K562 (cell line): ENCODE measurements around the gene NTRK1. TPM values are rescaled to one million over a fixed set of nuclear protein-coding genes. Genes with fewer than 3 reads are reported as not detected.

Experiments
- CBX3 ChIP-seq, 2 experiments: IDR thresholded peaks; 1 replicate in 1 of 2; 2 replicates in 1 of 2; pipeline ENCODE4 v1.6.1; 2012; ENCODE audit warnings: inconsistent platforms in 2 of 2, low read length in 2 of 2, borderline replicate concordance in 1 of 2, control low read depth in 1 of 2
- EGR1 ChIP-seq: fragments of 450-650 bp; conservative IDR thresholded peaks from 2 replicates; pipeline ENCODE4 v1.6.1; 2017; ENCODE audit warnings: mild to moderate bottlenecking
- ESRRB ChIP-seq: fragments of 250-450 bp; sonication (Bioruptor Pico); IDR thresholded peaks from 2 replicates; pipeline ENCODE4 v1.5.0; 2020; ENCODE audit warnings: mild to moderate bottlenecking, moderate library complexity, borderline replicate concordance
- ETV5 ChIP-seq: sonication (generic); formaldehyde crosslinking; IDR thresholded peaks from 2 replicates; pipeline ENCODE4 v1.4.0; 2020; ENCODE audit warnings: low read depth, mild to moderate bottlenecking, missing genetic modification reagents
- FOXA1 ChIP-seq: fragments of 450-650 bp; IDR thresholded peaks from 2 replicates; pipeline ENCODE4 v1.6.1; 2016; ENCODE audit warnings: mild to moderate bottlenecking, borderline replicate concordance
- NR4A1 ChIP-seq, 2 experiments: fragments of 250-450 bp in 1 of 2; fragments of 450-650 bp in 1 of 2; sonication (Bioruptor Pico) in 1 of 2; IDR thresholded peaks; 2 replicates each; pipeline versions ENCODE4 v1.4.0 to v1.6.1; 2016 to 2020; ENCODE audit warnings: mild to moderate bottlenecking in 2 of 2, missing compliant biosample characterization in 1 of 2, missing genetic modification characterization in 1 of 2, moderate library complexity in 1 of 2
- PYGO2 ChIP-seq: fragments of 450-650 bp; IDR thresholded peaks from 2 replicates; pipeline ENCODE4 v1.6.1; 2016; ENCODE audit warnings: mild to moderate bottlenecking, missing genetic modification characterization, moderate library complexity, missing compliant biosample characterization
- RCOR1 ChIP-seq, 2 experiments: IDR thresholded peaks; 2 replicates each; pipeline ENCODE4 v1.6.1; 2012; ENCODE audit warnings: low read depth in 2 of 2, low read length in 2 of 2, borderline replicate concordance in 1 of 2, improper control_type of control experiment in 1 of 2
- SAFB ChIP-seq: fragments of 200-400 bp; formaldehyde crosslinking; IDR thresholded peaks from 2 replicates; pipeline ENCODE4 v1.6.1; 2017; ENCODE audit warnings: low read depth, low read length, borderline replicate concordance
- TARDBP ChIP-seq: fragments of 450-650 bp; IDR thresholded peaks from 2 replicates; pipeline ENCODE4 v1.6.1; 2016
- TBL1XR1 ChIP-seq, 2 experiments: IDR thresholded peaks; 2 replicates each; pipeline ENCODE4 v1.6.1; 2012; ENCODE audit warnings: improper control_type of control experiment in 2 of 2, low read length in 2 of 2, mild to moderate bottlenecking in 1 of 2
- ZFX ChIP-seq: sonication (generic); formaldehyde crosslinking; IDR thresholded peaks from 2 replicates; pipeline ENCODE4 v1.8.0; 2022; ENCODE audit warnings: mild to moderate bottlenecking, missing genetic modification reagents, moderate library complexity
- polyA plus RNA-seq, 8 experiments: library from polyadenylated mRNA; depleted of rRNA in 4 of 8; stranded (reverse) in 5 of 8; unstranded in 3 of 8; fragments of >200 nt; fragmentation: Nextera tagmentation in 2 of 8; fragmentation: Illumina TruSeq in 1 of 8; extraction: Ambion mirVana in 2 of 8; extraction: Trizol in 1 of 8; gene quantifications; 2 replicates each; pipeline versions ENCODE4 v1.2.1 to v1.2.3, GENCODE V29; 2011 to 2014; ENCODE audit warnings: inconsistent platforms in 1 of 8, missing spikeins in 1 of 8
- total RNA-seq, 7 experiments: library from RNA; depleted of rRNA in 6 of 7; stranded (reverse); fragments of >200 nt in 6 of 7; fragmentation: Illumina TruSeq in 2 of 7; extraction: Trizol in 2 of 7; gene quantifications; 2 replicates each; pipeline versions ENCODE4 v1.2.1 to v1.2.3, GENCODE V29; 2011 to 2021; ENCODE audit warnings: low replicate concordance in 1 of 7
- TF ChIP-seq, protein P1 (sequence below): sonication (generic); formaldehyde crosslinking; IDR thresholded peaks from 2 replicates; pipeline ENCODE4 v1.8.0; 2022; ENCODE audit warnings: mild to moderate bottlenecking, missing genetic modification reagents, borderline replicate concordance
- TF ChIP-seq, protein P2 (sequence below): fragments of 450-650 bp; IDR thresholded peaks from 2 replicates; pipeline ENCODE4 v1.6.1; 2016; ENCODE audit warnings: missing biosample characterization, missing genetic modification characterization
- TF ChIP-seq, protein P3 (sequence below): fragments of 450-650 bp; formaldehyde crosslinking; IDR thresholded peaks from 2 replicates; pipeline ENCODE4 v1.4.0; 2020; ENCODE audit warnings: mild to moderate bottlenecking, moderate library complexity
- TF ChIP-seq, protein P4 (sequence below): fragments of 250-450 bp; sonication (Bioruptor Pico); IDR thresholded peaks from 2 replicates; pipeline ENCODE4 v1.9.0; 2021; ENCODE audit warnings: mild to moderate bottlenecking, inconsistent platforms
- TF ChIP-seq, protein P5 (sequence below): fragments of 200-800 bp; sonication (Bioruptor generic); IDR thresholded peaks from 2 replicates; pipeline ENCODE4 v1.6.1; 2017; ENCODE audit warnings: missing genetic modification characterization, missing compliant biosample characterization

NTRK1 gene
- total and polyA plus RNA-seq, 9 of the 15 experiments (the other 6 are each of a cell fraction or from before 2014, with no cell fraction given) = 0.46 to 30.0 (median 7.9) TPM

DNA sequence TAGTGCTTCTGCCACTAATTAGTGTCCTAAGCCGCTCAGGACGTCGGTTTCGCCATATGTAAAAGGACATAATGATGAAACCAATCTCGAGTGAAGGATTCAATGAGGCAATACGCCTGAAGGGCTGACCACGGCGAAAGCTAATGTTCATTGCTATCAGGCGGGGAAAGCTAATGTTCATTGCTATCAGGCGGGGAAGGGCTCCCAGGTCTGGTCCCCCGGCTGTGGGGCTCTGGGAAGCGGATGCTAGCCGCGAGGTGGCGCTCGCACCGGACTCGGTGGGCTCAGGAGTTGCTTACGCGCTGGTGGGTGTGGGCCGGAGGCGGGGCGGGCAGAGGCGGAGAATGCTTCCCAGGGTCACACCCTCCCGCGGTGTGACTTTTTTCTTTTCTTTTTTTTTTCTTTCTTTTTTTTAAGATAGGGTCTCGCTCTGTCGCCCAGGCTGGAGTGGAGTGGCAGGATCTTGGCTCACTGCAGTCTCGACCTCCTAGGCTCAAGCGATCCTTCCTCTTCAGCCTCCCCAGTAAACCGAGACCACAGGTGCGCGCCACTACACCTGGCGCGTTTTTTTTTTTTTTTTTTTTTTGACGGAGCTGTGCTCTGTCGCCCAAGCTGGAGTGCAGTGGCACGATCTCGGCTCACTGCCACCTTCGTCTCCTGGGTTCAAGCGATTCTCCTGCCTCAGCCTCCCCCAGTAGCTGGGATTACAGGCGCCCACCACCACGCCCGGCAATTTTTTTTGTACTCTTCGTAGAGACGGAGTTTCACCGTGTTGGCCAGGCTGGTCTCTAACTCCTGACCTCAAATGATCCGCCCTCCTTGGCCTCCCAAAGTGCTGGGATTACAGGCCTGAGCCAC, 31.8 kb downstream of the NTRK1 start (continued):
- TF ChIP-seq, protein P1, sequence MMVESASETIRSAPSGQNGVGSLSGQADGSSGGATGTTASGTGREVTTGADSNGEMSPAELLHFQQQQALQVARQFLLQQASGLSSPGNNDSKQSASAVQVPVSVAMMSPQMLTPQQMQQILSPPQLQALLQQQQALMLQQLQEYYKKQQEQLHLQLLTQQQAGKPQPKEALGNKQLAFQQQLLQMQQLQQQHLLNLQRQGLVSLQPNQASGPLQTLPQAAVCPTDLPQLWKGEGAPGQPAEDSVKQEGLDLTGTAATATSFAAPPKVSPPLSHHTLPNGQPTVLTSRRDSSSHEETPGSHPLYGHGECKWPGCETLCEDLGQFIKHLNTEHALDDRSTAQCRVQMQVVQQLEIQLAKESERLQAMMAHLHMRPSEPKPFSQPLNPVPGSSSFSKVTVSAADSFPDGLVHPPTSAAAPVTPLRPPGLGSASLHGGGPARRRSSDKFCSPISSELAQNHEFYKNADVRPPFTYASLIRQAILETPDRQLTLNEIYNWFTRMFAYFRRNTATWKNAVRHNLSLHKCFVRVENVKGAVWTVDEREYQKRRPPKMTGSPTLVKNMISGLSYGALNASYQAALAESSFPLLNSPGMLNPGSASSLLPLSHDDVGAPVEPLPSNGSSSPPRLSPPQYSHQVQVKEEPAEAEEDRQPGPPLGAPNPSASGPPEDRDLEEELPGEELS (CRISPR knock-in tag) = no peak
- TF ChIP-seq SAFB (no peak), RCOR1 (IDR thresholded peaks at IDR 0.05; ENCODE audit: borderline replicate concordance in 1 of 2, low read depth in 2 of 2, low read length in 2 of 2) (peak; percentile 64 to 72; a peak in 3 of 4 replicates), TBL1XR1 (IDR thresholded peaks at IDR 0.05; ENCODE audit: low read length in 2 of 2) (peak in 1 of 2 experiments; percentile 31; a peak in 1 of 4 replicates), NR4A1 (CRISPR knock-in tag; IDR thresholded peaks at IDR 0.05) (no peak), NR4A1 (tag; IDR thresholded peaks at IDR 0.05) (peak; percentile 63), PYGO2 (tag) (no peak), ESRRB (no peak), ZFX (0 out of 2 replicates have a peak, but pooled peaks have one; percentile 14), TARDBP (no peak), ETV5 (CRISPR knock-in tag) (peak; percentile 70; the same call in 1 of the 2 replicates), EGR1 (peak; percentile 82), CBX3 (IDR thresholded peaks at IDR 0.05; ENCODE audit: borderline replicate concordance in 1 of 2, low read length in 2 of 2) (0 out of 3 replicates have a peak, but pooled peaks of 1 of the 2 experiments have one; percentile 49), FOXA1 (no peak)
- TF ChIP-seq, protein P2, sequence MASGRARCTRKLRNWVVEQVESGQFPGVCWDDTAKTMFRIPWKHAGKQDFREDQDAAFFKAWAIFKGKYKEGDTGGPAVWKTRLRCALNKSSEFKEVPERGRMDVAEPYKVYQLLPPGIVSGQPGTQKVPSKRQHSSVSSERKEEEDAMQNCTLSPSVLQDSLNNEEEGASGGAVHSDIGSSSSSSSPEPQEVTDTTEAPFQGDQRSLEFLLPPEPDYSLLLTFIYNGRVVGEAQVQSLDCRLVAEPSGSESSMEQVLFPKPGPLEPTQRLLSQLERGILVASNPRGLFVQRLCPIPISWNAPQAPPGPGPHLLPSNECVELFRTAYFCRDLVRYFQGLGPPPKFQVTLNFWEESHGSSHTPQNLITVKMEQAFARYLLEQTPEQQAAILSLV (tag) = no peak
- TF ChIP-seq, protein P3, sequence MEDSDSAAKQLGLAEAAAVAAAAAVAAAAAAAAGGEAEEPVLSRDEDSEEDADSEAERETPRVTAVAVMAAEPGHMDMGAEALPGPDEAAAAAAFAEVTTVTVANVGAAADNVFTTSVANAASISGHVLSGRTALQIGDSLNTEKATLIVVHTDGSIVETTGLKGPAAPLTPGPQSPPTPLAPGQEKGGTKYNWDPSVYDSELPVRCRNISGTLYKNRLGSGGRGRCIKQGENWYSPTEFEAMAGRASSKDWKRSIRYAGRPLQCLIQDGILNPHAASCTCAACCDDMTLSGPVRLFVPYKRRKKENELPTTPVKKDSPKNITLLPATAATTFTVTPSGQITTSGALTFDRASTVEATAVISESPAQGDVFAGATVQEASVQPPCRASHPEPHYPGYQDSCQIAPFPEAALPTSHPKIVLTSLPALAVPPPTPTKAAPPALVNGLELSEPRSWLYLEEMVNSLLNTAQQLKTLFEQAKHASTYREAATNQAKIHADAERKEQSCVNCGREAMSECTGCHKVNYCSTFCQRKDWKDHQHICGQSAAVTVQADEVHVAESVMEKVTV (CRISPR knock-in tag) = peak; percentile 65
- TF ChIP-seq, protein P4, sequence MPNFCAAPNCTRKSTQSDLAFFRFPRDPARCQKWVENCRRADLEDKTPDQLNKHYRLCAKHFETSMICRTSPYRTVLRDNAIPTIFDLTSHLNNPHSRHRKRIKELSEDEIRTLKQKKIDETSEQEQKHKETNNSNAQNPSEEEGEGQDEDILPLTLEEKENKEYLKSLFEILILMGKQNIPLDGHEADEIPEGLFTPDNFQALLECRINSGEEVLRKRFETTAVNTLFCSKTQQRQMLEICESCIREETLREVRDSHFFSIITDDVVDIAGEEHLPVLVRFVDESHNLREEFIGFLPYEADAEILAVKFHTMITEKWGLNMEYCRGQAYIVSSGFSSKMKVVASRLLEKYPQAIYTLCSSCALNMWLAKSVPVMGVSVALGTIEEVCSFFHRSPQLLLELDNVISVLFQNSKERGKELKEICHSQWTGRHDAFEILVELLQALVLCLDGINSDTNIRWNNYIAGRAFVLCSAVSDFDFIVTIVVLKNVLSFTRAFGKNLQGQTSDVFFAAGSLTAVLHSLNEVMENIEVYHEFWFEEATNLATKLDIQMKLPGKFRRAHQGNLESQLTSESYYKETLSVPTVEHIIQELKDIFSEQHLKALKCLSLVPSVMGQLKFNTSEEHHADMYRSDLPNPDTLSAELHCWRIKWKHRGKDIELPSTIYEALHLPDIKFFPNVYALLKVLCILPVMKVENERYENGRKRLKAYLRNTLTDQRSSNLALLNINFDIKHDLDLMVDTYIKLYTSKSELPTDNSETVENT = no peak
- TF ChIP-seq, protein P5, sequence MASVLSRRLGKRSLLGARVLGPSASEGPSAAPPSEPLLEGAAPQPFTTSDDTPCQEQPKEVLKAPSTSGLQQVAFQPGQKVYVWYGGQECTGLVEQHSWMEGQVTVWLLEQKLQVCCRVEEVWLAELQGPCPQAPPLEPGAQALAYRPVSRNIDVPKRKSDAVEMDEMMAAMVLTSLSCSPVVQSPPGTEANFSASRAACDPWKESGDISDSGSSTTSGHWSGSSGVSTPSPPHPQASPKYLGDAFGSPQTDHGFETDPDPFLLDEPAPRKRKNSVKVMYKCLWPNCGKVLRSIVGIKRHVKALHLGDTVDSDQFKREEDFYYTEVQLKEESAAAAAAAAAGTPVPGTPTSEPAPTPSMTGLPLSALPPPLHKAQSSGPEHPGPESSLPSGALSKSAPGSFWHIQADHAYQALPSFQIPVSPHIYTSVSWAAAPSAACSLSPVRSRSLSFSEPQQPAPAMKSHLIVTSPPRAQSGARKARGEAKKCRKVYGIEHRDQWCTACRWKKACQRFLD (CRISPR knock-in tag) = no peak
